T-helper 2 cell treated with Interferon-gamma antibody and Interleukin-4, amounts not matched to agents 5 μg/mL and 100 μg/mL, for 36 hours (primary cell): ENCODE measurements around the gene CWC27.

Source experiments
- DNase-seq: peaks from one replicate; pipeline ENCODE4 v3.0.0; 2021; ENCODE audit warnings: low spot score
- H3K27ac Mint-ChIP-seq: one replicate; pipeline ENCODE4 v1.8.0; 2021; ENCODE audit warnings: mild to moderate bottlenecking, mixed read lengths
- H3K27me3 Mint-ChIP-seq: one replicate; pipeline ENCODE4 v1.8.0; 2021; ENCODE audit warnings: low read depth, mixed read lengths
- H3K36me3 Mint-ChIP-seq: one replicate; pipeline ENCODE4 v1.8.0; 2021; ENCODE audit warnings: low read depth, mixed read lengths
- H3K4me1 Mint-ChIP-seq: one replicate; pipeline ENCODE4 v1.8.0; 2021; ENCODE audit warnings: low read depth, mixed read lengths
- H3K4me3 Mint-ChIP-seq: one replicate; pipeline ENCODE4 v1.8.0; 2022; ENCODE audit warnings: mild to moderate bottlenecking, moderate library complexity, mixed read lengths
- H3K9me3 Mint-ChIP-seq: one replicate; pipeline ENCODE4 v1.8.0; 2021; ENCODE audit warnings: mixed read lengths

The CWC27 gene

GRCh38 chr5:65062469-65063083, 293.8 kb downstream of the CWC27 start:
- no peak overlapping the region for H3K27ac Mint-ChIP-seq
- no peaks in the 10 kb centered on the region for H3K36me3 Mint-ChIP-seq
- no peaks in the 10 kb centered on the region for H3K9me3 Mint-ChIP-seq
- DNase-seq: no peak
- H3K4me1 Mint-ChIP-seq: no peaks in the 10 kb centered on the region
- peaks cover 14% of the 10 kb centered on the region for H3K27me3 Mint-ChIP-seq
- H3K4me3 Mint-ChIP-seq: no peak overlapping the region

GRCh38 chr5:65065001-65065511, 296.3 kb downstream of the CWC27 start:
- H3K27ac Mint-ChIP-seq: no peak overlapping the region
- H3K4me3 Mint-ChIP-seq: no peak overlapping the region
- peaks cover 19% of the 10 kb centered on the region for H3K27me3 Mint-ChIP-seq
- H3K4me1 Mint-ChIP-seq: no peaks in the 10 kb centered on the region
- no peaks in the 10 kb centered on the region for H3K36me3 Mint-ChIP-seq
- DNase-seq: no peak
- no peaks in the 10 kb centered on the region for H3K9me3 Mint-ChIP-seq

- no peaks in the 10 kb centered on the region for H3K4me1 Mint-ChIP-seq
- DNase-seq: no peak
- H3K4me3 Mint-ChIP-seq: no peak overlapping the region
- H3K9me3 Mint-ChIP-seq: no peaks in the 10 kb centered on the region
- H3K27ac Mint-ChIP-seq: no peak overlapping the region
- H3K27me3 Mint-ChIP-seq: peaks cover 19% of the 10 kb centered on the region
- no peaks in the 10 kb centered on the region for H3K36me3 Mint-ChIP-seq
These were observed 297.8 kb downstream of the CWC27 start for GRCh38 chr5:65066387-65067146.

GRCh38 chr5:65067147-65067506, 298.4 kb downstream of the CWC27 start:
- H3K4me3 Mint-ChIP-seq: no peak overlapping the region

More at GRCh38 chr5:65067147-65067506, 298.4 kb downstream of the CWC27 start:
- no peaks in the 10 kb centered on the region for H3K4me1 Mint-ChIP-seq
- H3K9me3 Mint-ChIP-seq: no peaks in the 10 kb centered on the region
- H3K27me3 Mint-ChIP-seq: peaks cover 21% of the 10 kb centered on the region
- H3K27ac Mint-ChIP-seq: no peak overlapping the region
- H3K36me3 Mint-ChIP-seq: no peaks in the 10 kb centered on the region
- no peak for DNase-seq
